Fibroblast of the conjunctiva (primary cell): ENCODE measurements around the gene CALML4.
"Not testable (repeated sequence)": the region's sequence is repeated elsewhere in the genome, so short reads cannot be mapped to it uniquely, and the experiment has no call there.

Source experiments
- DNase-seq: peaks from one replicate; pipeline ENCODE4 v3.0.0-alpha.2; 2010; ENCODE audit warnings: low read depth

The CALML4 gene

DNA sequence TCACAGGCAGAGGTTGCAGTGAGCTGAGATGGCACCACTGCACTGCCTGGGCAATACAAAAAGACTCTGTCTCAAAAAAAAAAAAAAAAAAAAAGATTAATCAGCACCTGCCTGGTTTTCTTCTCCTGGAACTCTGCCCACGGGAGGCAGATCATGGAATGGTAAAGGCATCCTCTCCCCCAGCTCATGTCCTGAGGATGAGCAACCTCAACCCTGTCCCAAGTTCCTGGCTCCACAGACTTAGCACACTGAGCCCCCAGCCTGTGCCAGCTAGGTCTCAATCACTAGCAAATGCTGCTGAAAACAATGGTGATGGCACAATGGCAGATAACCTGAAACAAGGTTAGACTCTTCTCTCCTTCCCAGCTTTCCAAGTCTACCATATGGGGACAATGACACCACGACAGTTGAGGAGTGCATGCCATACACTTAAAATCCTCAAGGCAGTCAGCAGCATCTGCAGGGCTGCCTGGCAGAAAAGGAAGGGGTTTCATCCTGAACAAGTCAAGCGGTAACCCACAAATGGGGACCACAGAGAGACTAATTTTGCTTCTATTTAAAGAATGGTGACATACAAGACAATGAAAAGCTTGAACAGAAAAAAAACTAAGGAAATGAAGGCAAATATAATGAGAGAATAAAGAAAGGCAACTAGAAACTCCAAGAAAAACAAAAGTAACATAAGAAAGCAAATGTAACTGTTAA, 19.6 kb upstream of the CALML4 start:
- DNase-seq = no peak

DNA sequence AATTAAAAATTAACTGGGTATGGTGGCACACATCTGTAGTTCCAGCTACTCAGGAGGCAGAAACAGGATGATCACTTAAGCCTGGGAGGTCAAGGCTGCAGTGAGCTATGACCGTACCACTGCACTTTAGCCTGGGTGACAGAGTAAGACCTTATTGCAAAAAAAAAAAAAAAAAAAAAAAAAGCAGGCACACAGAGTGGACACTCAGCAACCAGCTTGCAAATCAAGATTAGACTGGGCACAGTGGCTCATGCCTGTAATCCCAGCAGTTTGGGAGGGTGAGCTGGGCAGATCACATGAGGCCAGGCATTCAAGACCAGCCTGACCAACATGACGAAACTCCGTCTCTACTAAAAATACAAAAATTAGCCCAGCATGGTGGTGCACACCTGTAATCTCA, 19.0 kb upstream of the CALML4 start:
- no peak for DNase-seq

DNA sequence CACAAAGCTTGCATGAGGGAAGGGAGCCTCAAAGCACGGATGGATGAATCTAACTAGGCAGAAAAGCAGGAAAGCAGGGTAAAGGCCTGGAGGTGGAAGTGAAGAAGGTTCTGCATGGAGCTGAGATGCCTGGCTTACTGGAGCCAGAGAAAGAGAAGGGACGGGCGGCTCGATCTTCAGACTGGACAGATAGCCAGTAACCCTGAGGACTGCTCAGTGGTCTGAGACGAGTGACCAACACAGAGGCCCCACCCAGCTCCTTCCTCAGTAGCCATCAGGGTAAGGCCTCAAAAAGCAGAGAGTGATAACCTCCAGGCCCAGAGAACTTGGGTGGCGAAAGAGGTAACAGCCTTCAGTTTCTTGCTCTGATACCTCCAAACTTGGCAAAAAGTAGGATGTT, 18.0 kb upstream of the CALML4 start:
- no peak for DNase-seq

DNA sequence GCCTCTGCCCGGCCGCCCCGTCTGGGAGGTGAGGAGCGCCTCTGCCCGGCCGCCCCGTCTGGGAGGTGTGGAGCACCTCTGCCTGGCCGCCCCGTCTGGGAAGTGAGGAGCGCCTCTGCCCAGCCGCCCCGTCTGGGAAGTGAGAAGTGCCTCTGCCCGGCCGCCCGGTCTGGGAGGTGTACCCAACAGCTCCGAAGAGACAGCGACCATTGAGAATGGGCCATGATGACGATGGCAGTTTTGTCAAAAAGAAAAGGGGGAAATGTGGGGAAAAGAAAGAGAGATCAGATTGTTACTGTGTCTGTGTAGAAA, 17.3 kb upstream of the CALML4 start:
- DNase-seq = not testable (repeated sequence)

DNA sequence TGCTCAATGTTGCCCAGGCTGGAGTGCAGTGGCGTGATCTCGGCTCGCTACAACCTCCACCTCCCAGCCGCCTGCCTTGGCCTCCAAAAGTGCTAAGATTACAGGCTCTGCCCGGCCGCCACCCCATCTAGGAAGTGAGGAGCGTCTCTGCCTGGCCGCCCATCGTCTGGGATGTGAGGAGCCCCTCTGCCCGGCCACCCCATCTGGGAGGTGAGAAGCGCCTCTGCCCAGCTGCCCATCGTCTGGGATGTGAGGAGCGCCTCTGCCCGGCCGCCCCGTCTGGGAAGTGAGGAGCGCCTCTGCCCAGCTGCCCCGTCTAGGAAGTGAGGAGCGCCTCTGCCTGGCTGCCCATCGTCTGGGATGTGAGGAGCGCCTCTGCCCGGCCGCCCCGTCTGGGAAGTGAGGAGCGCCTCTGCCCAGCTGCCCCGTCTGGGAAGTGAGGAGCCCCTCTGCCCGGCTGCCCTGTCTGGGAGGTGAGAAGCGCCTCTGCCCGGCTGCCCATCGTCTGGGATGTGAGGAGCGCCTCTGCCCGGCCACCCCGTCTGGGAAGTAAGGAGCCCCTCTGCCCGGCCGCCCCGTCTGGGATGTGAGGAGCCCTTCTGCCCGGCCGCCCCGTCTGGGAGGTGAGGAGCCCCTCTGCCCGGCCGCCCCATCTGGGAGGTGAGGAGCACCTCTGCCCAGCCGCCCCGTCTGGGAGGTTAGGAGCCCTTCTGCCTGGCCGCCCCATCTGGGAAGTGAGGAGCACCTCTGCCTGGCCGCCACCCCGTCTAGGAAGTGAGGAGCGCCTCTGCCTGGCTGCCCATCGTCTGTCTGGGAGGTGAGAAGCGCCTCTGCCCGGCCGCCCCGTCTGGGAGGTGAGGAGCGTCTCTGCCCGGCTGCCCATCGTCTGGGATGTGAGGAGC, 16.6 kb upstream of the CALML4 start:
- not testable (repeated sequence) for DNase-seq

DNA sequence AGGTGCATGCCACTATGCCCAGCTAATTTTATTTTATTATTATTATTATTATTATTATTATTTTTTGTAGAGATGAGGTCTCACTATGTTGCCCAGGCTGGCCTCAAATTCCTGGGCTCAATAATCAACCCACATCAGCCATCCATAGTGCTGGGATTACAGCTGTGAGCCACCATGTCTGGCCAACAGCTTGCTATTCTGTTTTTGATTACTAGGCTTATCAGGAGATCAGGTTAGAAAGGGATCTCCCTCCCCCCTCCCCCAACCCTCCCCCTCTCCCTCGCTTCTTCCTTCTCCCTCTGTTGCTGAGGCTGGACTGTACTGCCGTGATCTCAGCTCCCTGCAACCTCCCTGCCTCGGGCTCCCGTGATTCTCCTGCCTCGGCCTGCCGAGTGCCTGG, 15.8 kb upstream of the CALML4 start:
- no peak for DNase-seq

DNA sequence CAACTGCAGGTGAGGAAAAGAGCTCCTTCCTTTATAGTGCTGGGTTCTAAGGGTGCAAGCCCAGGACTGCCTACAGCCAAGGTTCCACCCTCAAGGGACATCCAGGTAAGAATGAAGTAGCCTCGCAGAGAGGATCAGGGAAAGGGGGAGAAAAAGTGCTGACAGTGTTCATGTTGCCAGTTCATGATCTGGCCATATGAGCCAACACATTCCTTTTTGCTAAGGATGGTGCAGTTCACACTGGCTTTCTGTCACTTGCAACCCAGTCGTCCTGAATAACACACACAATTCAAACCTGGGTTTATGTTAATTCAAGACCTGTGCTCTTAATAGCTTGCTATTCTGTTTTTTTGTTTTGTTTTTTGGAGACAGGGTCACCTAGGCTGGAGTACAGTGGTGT, 15.4 kb upstream of the CALML4 start:
- DNase-seq = no peak

DNA sequence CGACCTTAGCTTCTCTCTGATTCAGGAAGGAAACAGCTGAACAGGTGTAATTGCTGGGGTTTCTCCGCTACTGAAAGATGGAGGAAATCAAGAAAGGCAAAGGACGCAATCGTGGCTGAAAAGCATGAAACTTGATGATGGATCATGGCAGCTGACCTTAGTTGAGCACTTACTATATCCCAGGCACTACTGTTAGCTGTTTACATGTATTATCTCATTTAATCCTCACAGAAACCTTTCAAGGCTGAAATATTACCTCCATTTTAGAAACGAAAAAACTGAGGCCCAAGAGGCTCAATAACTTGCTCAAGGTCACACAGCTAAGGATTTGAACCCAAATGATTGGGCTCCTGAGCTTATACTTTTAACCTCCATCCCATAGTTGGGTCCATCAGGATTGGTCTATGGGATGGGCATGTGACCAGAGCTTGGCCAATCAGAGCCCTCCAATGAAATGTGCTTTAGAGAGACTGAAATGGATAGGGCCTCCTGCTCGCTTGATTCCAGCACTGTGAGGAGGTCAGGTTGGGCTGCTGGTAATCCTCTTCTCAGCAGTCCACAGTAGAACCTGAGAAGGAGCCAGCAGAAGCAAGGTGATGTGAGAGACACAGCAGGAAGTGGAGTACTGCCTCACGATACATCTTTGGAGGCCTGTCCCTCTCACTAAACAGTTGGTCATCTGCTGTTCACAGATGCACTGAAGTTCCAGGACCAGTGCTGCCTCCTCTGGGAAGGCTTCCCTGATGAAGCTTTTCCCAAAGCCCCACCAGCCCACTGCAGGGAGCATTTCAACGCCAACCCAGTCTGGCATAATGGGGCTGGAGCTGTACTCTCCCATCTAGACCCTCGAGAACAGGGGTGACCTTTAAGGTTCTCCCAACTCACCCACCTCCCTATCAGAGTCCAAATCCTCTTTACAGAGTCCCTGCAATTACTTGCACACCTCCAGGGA, 14.0 kb upstream of the CALML4 start:
- DNase-seq = no peak

DNA sequence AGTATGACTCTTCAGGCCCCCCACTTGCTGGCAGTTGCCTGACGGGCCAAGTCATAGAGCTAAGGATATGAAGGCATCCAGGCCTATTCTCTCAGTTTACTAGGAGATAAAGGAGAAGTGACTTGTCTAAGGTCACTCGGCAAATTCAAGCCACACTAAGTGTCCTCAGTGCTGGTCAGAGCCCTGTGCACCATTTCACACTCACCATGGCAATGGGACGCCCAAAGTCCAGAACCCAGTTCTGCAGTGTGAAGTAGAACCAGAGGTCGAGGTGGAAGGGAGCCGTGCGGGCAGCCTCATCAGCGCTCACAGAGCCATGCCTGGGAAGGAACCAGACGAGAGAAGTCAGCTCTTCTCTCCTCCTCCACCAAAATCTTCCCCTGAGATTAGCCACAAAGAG, 13.2 kb upstream of the CALML4 start:
- no peak for DNase-seq

DNA sequence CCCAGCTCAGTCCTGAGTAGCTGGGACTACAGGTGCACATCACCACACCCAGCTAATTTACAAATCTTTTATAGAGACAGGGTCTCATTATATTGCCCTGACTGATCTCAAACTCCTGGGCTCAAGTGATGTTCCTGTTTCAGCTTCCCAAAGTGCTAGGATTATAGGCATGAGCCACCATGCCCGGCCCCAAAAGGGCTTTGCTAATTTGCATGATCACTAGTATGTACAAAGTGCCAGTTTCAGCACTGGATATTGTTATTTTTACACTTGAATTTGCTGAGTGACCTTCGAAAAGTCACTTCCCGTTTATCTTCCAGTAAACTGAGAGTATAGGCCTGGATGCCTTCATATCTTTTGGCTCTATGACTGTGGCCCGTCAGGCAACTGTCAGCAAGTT, 12.2 kb upstream of the CALML4 start:
- no peak for DNase-seq

DNA sequence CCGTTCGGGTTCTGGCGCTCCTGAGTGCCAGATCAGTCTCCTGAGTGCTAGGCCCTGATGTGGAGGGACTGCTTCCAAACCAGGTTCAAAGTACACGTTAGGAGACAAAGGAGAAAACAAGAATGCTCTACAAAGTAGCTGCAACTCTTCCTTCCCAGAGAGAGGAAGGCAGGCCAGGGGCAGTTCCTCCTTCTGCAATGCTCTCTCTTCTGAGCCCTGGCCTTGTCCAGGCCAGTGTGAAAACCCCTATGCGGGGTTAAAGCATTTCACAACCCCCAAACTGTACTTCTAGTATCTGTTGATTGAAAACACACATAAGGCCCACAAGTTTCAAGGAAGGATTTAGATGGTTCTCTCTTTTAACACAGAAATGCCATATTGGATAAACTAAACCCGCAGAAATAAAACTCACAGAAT, 9.7 kb upstream of the CALML4 start:
- DNase-seq = no peak

DNA sequence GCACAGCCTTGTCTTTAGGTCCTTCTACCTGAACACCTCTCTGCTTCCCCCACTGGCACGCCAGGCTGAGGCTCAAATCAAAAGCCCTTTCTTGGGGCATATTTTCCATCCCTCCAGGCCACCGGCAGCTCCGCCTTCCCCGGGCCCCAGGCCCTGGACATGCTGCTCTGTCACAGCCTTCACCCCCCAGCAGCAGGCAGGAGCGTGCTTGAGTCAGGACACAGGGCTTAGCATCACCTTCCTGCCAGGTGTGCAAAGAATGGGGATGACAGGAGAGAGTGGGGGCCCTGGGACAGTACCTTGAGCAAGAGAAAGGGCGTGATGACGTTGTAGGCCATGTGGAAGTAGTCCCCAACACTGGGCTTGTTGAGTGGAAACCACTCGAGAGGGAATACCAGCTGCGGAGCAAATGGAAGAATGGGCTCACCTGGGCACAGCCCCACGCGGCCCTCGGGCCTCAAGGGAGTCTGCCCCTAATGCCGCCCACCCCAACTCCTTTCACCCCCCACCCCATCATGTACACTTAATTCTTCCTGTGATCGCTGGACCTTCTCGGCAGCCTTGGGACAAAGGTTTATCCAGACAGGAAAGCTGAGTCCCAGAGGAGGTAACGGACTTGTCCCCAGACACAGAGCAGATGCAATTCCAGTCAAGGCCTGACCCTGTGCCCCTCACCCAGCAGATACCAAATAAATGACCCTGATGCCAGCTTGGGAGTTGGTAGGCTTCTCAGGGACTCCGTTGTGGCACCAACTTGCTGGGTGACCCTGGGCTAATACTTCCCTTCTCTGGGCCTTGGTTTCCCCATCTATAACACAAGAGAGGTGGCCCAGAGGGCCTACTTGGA, 9.1 kb upstream of the CALML4 start:
- DNase-seq = no peak

DNA sequence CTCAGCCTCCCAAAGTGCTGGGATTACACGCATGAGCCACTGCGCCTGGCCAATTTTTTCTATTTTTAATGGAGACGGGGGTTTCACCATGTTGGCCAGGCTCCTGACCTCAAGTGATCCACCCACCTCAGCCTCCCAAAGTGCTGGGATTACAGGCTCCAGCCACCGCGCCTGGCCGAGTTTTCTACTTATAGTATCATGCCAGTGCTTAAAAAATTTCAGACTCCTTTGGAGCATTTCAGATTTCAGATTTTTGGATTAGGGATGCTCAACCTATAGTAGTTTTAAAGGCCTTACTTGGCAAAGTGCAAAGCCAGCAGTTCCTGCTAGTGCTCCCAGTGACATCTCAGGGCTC, 8.3 kb upstream of the CALML4 start:
- DNase-seq = not testable (repeated sequence)

DNA sequence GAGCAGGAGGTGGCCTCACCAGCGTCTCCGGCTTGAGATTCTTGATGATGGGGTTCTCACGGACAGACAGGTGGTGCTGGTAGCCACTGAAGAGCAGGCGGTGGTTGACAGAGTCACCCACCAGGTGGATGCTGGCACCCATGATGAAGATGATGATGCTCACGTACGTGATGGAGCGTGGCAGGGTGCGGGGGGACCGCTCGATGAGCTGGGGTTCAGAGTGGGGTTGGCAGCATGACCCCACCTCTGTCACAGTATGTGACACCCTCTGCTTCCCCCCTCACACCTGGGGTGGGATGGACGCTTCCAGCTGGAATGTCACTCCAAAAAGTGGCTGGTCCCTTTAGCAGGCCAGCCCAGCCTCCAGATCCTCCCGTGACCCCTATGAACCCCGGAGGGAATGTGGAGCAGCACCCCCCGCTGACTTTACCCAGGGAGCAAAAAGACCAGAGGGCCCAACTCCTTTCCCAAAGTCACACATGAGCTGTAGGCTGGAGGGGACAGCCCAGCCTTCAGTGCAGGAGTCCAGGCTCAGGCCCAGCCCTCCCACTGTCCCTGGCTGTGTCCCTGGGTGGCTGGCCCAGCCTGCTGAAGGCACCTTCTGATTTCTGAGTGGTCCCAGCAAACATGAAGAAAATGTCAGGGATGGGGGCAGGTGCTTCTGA, 6.7 kb upstream of the CALML4 start:
- DNase-seq = no peak

DNA sequence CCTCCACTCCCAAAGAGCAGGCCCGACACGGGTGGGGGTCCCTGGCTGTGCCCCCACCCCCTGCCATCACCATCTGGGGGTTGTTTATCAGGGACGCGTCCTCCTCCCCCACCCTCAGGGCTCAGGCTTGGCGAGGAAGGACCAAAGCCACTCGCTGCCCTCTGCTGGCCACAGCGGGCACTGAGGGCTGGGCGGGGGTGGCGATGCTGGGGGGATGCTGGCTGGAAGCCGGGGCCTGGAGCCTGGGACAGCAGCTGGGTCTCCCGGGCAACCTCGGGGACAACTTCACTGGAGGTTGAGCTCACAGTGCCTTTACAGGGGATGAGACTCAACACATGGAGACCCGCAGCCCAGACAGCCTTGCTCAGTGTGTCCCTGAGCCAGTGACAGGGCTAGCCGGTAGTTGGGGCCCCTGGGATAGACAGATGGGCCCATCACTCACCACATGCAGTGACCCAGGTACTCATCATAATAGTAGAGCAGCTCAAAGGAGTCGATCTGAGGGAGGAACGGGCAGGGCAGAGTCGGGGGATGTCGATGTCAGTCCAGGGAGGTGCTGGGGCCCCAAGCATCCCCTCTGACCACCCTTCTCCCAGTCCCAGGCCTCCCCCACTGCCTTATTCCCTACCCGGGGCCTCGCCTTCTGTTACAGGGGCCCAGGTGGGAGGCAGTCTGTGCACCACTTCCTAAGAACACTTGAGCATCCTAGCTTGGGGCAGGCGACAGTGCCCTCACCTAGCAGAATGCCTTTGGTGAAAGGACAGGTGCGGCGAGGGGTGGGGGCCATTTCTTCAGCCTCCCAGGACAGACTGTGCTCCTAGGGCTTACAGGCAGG, 5.9 kb upstream of the CALML4 start:
- DNase-seq = no peak

DNA sequence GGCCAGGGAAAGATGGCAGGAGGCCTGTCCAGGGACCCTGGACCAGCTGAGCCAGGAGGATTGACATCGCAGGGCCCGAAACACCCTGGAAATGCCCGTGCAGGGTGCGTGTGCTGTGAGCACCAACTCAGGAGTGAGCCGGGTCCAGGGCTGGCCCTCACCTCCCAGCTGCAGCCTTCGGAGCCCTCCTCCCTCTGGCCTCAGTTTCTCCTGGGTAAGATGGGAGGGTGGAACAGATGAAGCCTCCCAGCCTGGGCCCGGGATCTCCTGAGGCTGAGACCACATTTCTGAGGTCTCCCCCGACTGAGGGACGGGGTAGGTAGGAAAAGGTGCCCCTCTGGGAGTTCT, 5.3 kb upstream of the CALML4 start:
- DNase-seq = no peak

DNA sequence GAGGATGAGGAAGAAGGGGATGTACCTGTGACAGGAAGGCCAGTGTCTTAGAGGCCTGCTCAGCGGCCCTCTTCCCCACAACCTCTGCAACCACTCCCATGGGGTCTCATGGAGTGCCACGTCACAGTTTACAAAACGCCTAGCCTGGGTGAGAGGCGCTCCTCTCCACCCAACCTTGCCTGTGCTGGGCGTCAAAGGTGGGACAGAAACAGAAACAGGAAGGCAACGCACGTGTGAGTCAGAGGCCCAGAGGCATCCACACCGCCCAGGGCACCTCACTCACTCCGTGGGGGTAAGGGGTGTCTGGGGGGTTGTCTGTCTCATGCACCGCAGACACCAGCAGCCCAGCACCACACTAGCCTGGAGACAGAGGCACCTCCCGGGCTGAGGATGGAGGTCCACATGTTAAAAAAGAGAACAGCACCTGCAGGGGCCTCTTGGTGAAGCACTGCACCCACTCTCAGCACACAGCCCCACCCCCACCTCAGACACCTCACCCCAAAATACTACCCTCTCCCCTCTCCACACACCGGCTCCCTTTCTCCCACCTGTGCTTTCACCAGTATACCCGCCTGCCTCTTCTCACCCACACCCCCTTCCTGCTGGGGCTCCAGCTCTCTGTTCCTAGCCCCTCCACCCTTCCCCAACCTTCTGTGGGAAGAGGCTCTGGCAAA, 4.7 kb upstream of the CALML4 start:
- DNase-seq = no peak

DNA sequence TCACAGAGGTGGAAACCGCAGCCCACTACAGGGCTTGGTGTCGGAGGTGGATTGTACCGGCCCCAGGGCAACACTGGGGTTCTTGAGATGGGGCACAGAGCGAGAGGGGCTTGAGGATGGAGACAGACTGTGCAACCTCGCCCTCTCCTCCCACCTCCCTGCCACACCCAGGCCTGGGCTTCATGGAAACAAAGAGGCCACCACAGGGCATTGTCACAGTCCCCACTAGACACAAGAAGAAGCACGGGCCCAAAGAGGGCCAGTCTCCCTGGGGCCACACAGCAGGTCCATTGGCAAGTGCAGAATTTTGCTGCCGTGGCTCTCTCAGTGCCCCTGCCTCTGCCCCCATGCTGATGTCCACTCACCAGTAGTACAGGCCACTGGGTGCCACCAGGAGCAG, 4.1 kb upstream of the CALML4 start:
- no peak for DNase-seq

DNA sequence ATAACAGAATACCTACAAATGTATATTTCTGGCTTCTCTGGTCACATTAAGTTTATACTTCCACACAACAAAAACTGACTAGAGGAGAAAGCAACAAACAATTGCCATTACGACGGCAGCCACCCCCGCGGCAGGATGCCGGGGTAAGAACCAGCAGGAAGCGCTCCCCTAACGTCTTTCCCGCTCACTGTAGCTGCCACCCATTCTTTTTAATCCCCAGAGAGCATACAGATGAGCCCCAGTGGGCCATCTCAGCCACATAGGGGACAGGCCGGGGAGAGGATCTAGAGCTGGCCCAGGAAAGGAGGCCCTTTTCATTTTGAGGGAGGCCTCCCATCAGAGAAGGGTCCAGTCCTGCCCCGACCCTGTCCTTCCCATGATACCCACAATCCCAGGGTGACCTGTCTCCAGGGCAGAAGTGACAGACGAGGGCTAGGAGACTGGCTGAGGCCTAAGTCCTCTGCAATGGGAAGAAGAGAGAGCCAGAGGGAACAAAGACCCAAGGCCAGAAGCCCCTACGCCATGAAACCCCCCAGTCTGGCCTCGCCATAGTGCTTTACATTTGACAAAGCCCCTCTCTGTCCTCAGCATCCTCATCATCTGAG, 3.6 kb upstream of the CALML4 start:
- no peak for DNase-seq
